ENCODE results near the gene PIAS1.

DNA sequence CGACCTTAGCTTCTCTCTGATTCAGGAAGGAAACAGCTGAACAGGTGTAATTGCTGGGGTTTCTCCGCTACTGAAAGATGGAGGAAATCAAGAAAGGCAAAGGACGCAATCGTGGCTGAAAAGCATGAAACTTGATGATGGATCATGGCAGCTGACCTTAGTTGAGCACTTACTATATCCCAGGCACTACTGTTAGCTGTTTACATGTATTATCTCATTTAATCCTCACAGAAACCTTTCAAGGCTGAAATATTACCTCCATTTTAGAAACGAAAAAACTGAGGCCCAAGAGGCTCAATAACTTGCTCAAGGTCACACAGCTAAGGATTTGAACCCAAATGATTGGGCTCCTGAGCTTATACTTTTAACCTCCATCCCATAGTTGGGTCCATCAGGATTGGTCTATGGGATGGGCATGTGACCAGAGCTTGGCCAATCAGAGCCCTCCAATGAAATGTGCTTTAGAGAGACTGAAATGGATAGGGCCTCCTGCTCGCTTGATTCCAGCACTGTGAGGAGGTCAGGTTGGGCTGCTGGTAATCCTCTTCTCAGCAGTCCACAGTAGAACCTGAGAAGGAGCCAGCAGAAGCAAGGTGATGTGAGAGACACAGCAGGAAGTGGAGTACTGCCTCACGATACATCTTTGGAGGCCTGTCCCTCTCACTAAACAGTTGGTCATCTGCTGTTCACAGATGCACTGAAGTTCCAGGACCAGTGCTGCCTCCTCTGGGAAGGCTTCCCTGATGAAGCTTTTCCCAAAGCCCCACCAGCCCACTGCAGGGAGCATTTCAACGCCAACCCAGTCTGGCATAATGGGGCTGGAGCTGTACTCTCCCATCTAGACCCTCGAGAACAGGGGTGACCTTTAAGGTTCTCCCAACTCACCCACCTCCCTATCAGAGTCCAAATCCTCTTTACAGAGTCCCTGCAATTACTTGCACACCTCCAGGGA is 165.0 kb downstream of the PIAS1 start:
- TF ChIP-seq, protein P1, sequence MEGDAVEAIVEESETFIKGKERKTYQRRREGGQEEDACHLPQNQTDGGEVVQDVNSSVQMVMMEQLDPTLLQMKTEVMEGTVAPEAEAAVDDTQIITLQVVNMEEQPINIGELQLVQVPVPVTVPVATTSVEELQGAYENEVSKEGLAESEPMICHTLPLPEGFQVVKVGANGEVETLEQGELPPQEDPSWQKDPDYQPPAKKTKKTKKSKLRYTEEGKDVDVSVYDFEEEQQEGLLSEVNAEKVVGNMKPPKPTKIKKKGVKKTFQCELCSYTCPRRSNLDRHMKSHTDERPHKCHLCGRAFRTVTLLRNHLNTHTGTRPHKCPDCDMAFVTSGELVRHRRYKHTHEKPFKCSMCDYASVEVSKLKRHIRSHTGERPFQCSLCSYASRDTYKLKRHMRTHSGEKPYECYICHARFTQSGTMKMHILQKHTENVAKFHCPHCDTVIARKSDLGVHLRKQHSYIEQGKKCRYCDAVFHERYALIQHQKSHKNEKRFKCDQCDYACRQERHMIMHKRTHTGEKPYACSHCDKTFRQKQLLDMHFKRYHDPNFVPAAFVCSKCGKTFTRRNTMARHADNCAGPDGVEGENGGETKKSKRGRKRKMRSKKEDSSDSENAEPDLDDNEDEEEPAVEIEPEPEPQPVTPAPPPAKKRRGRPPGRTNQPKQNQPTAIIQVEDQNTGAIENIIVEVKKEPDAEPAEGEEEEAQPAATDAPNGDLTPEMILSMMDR (IDR thresholded peaks at IDR 0.05; ENCODE audit: low read length): no peak
- TF ChIP-seq EZH2 (optimal IDR thresholded peaks at IDR 0.05; ENCODE audit: low read depth, low read length): no peak
